HepG2 (cell line): ENCODE measurements around the gene SAA2. TPM values are rescaled to one million over a fixed set of nuclear protein-coding genes. Genes with fewer than 3 reads are reported as not detected.
"Not testable (repeated sequence)": the region's sequence is repeated elsewhere in the genome, so short reads cannot be mapped to it uniquely, and the experiment has no call there.

Experiments used
- ATAC-seq: fragments of 200-7000 bp; cut with Tn5 transposase; 3 replicates; pipeline ENCODE4 v1.9.1; 2020; ENCODE audit warnings: mild to moderate bottlenecking, moderate library complexity
- BruUV-seq: library from RNA; stranded (reverse); fragments of 400-500 nt; replicated peaks from 2 replicates; lab custom pipeline; 2021; lab: Mats Ljungman, UMichigan
- CTCF ChIA-PET: fragments of 300-600 bp; formaldehyde crosslinking; extraction: SDS; loops from one replicate; lab custom pipeline; 2021; ENCODE audit warnings: low total read pairs, inconsistent platforms, low intra/inter-chr PET ratio; lab: Yijun Ruan, JAX
- POLR2A ChIA-PET: fragments of 350-600 bp; sonication (Branson Sonifier 250); formaldehyde crosslinking; loops from one replicate; lab custom pipeline; 2020; ENCODE audit warnings: antibody characterized with exemption, inconsistent platforms; lab: Yijun Ruan, JAX
- DNase-seq: peaks from one replicate; pipeline ENCODE4 v3.0.0-alpha.2; 2015; ENCODE audit warnings: low spot score
- FAIRE-seq: peaks from 3 replicates; lab custom pipeline; 2011; peaks lifted over from hg19 to GRCh38; lab: Jason Lieb, UNC
- H2AFZ ChIP-seq: one replicate; pipeline ENCODE4 v1.6.1; 2011; ENCODE audit warnings: low read length, inconsistent platforms
- H3K27ac ChIP-seq: fragments of 300-600 bp; 3 replicates; pipeline ENCODE4 v1.8.0; 2011; ENCODE audit warnings: mixed run types, mild to moderate bottlenecking, mixed read lengths, low read length, inconsistent platforms; ENCODE audit not compliant: insufficient read depth; ENCODE audit errors: extremely low read length
- H3K27me3 ChIP-seq, 2 experiments: fragments of 200-600 bp in 1 of 2; 2 replicates in 1 of 2; 3 replicates in 1 of 2; pipeline versions ENCODE4 v1.6.0 to v1.8.0; 2011; ENCODE audit warnings: low read length in 2 of 2, mild to moderate bottlenecking in 2 of 2, moderate library complexity in 2 of 2, inconsistent platforms in 1 of 2; ENCODE audit not compliant: insufficient read depth in 2 of 2, control insufficient read depth in 1 of 2
- H3K36me3 ChIP-seq, 2 experiments: fragments of 200-600 bp in 1 of 2; replicated peaks in 1 of 2; 2 replicates in 1 of 2; 3 replicates in 1 of 2; pipeline versions ENCODE4 v1.5.1 to v1.8.0; 2011; ENCODE audit warnings: low read length in 2 of 2, inconsistent platforms in 1 of 2; ENCODE audit not compliant: insufficient read depth in 2 of 2, control insufficient read depth in 1 of 2
- H3K4me1 ChIP-seq: 2 replicates; pipeline ENCODE4 v1.5.1; 2012; ENCODE audit warnings: low read length, inconsistent platforms; ENCODE audit not compliant: insufficient read depth
- H3K4me2 ChIP-seq: 2 replicates; pipeline ENCODE4 v1.6.0; 2011; ENCODE audit warnings: low read depth, low read length, inconsistent platforms
- H3K4me3 ChIP-seq, 3 experiments: fragments of 200-600 bp in 1 of 3; sonication (generic), shearing (Covaris generic) in 1 of 3; replicated peaks in 1 of 3; 2 replicates each; pipeline ENCODE4 v1.5.1; 2011 to 2016; ENCODE audit warnings: low read length in 3 of 3, inconsistent platforms in 2 of 3, low read depth in 2 of 3, mild to moderate bottlenecking in 2 of 3, control low read depth in 1 of 3, mixed read lengths in 1 of 3; ENCODE audit not compliant: insufficient read depth in 1 of 3
- H3K79me2 ChIP-seq: one replicate; pipeline ENCODE4 v1.6.1; 2011; ENCODE audit warnings: low read length, inconsistent platforms; ENCODE audit not compliant: insufficient read depth
- H3K9ac ChIP-seq: 2 replicates; pipeline ENCODE4 v1.6.0; 2011; ENCODE audit warnings: mild to moderate bottlenecking, low read depth, low read length, inconsistent platforms; ENCODE audit not compliant: insufficient read depth
- H3K9me3 ChIP-seq: 2 replicates; pipeline ENCODE4 v1.5.1; 2012; ENCODE audit warnings: mild to moderate bottlenecking, low read length
- H4K20me1 ChIP-seq: 2 replicates; pipeline ENCODE4 v1.6.0; 2011; ENCODE audit warnings: inconsistent platforms, mild to moderate bottlenecking, low read length, moderate library complexity; ENCODE audit not compliant: insufficient read depth
- CTCF ChIP-seq: sonication (generic); formaldehyde crosslinking; IDR thresholded peaks from 2 replicates; pipeline ENCODE4 v1.5.0; 2020; ENCODE audit warnings: mild to moderate bottlenecking, missing genetic modification reagents, moderate library complexity
- RAD21 ChIP-seq: fragments of 450-650 bp; formaldehyde crosslinking; IDR thresholded peaks from 2 replicates; pipeline ENCODE4 v1.5.0; 2020; ENCODE audit warnings: mild to moderate bottlenecking
- SMC3 ChIP-seq: IDR thresholded peaks from 2 replicates; pipeline ENCODE4 v1.6.1; 2011; ENCODE audit warnings: low read length, improper control_type of control experiment
- SPEN ChIP-seq: sonication (generic); formaldehyde crosslinking; IDR thresholded peaks from 2 replicates; pipeline ENCODE4 v1.5.1; 2020; ENCODE audit warnings: low read depth, mild to moderate bottlenecking, missing genetic modification reagents
- STAG1 ChIP-seq: sonication (generic); formaldehyde crosslinking; IDR thresholded peaks from 2 replicates; pipeline ENCODE4 v1.4.0; 2020; ENCODE audit warnings: missing genetic modification reagents
- WGBS: methylation state at CpG from one replicate; pipeline ENCODE4 v1.1.6; 2017; ENCODE audit warnings: low lambda C conversion rate; 5-methylcytosine and 5-hydroxymethylcytosine counted together
- in situ Hi-C: cut with HindIII; loops from 2 replicates; pipeline ENCODE4 v1.10.0; 2017; ENCODE audit warnings: low pct_unique_long_range_greater_than_20kb; ENCODE audit not compliant: extremely low pct_ligation_motif_present
- intact Hi-C: fragments of 100-400 bp; cut with micrococcal nuclease; formaldehyde crosslinking; loops from one replicate; pipeline ENCODE4 v1.10.0; 2022; ENCODE audit not compliant: unreplicated experiment
- polyA plus RNA-seq, 8 experiments: library from polyadenylated mRNA; depleted of rRNA in 3 of 8; stranded (reverse) in 7 of 8; unstranded in 1 of 8; fragments of >200 nt; fragmentation: Illumina TruSeq in 4 of 8; extraction: Trizol in 4 of 8; gene quantifications; 2 replicates each; pipeline versions ENCODE4 v1.2.1 to v1.2.3, GENCODE V29; 2011 to 2016; ENCODE audit warnings: low read depth in 4 of 8, missing spikeins in 1 of 8, mixed read lengths in 1 of 8; ENCODE audit not compliant: insufficient read depth in 1 of 8
- total RNA-seq, 5 experiments: library from RNA; depleted of rRNA; stranded (reverse); fragments of >200 nt; fragmentation: Illumina TruSeq; extraction: Trizol; gene quantifications; 2 replicates each; pipeline ENCODE4 v1.2.3, GENCODE V29; 2016; ENCODE audit warnings: low read depth in 1 of 5
- TF ChIP-seq, protein P1 (sequence below): sonication (generic); formaldehyde crosslinking; IDR thresholded peaks from 2 replicates; pipeline ENCODE4 v1.4.0; 2020; ENCODE audit warnings: mild to moderate bottlenecking, missing genetic modification reagents, borderline replicate concordance
- TF ChIP-seq, protein P2 (sequence below): sonication (generic); formaldehyde crosslinking; IDR thresholded peaks from 2 replicates; pipeline ENCODE4 v1.4.0; 2020; ENCODE audit warnings: missing genetic modification reagents

SAA2 gene
- total and polyA plus RNA-seq, 2 of the 13 experiments (the other 11 are each of a cell fraction or from before 2014, with no cell fraction given) = 0.27 TPM; not detected in 1

DNA sequence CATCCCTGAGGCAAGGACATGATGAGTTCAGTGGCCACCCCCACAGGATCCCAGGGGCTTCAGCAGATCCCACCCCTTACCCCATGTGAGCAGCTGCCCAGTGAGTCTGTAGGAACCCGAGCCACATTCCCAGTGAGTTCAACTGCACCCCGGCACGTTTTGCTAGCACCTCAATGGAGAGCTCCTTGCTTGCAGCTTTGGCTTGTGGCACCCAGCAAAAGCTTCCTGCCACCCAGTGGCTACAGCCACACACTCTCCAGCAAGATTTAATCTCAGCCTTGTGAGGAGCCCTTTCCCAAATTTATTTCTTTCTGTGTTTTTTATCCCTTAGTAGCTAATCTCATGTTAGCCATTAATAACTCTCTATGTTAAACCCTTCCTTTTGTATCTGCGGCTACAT lies 21.6 kb upstream of the SAA2 start:
- H3K4me2 ChIP-seq = no peak overlapping the region
- peak; percentile 39; the same call in 2 of the 3 replicates for ATAC-seq
- H4K20me1 ChIP-seq = no peaks in the 10 kb centered on the region
- H3K4me3 ChIP-seq = no peak overlapping the region
- TF ChIP-seq CTCF (CRISPR knock-in tag) = peak; percentile 32
- TF ChIP-seq STAG1 = peak; percentile 60
- TF ChIP-seq, protein P1, sequence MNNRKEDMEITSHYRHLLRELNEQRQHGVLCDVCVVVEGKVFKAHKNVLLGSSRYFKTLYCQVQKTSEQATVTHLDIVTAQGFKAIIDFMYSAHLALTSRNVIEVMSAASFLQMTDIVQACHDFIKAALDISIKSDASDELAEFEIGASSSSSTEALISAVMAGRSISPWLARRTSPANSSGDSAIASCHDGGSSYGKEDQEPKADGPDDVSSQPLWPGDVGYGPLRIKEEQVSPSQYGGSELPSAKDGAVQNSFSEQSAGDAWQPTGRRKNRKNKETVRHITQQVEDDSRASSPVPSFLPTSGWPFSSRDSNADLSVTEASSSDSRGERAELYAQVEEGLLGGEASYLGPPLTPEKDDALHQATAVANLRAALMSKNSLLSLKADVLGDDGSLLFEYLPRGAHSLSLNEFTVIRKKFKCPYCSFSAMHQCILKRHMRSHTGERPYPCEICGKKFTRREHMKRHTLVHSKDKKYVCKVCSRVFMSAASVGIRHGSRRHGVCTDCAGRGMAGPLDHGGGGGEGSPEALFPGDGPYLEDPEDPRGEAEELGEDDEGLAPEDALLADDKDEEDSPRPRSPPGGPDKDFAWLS (CRISPR knock-in tag) = no peak
- TF ChIP-seq, protein P2, sequence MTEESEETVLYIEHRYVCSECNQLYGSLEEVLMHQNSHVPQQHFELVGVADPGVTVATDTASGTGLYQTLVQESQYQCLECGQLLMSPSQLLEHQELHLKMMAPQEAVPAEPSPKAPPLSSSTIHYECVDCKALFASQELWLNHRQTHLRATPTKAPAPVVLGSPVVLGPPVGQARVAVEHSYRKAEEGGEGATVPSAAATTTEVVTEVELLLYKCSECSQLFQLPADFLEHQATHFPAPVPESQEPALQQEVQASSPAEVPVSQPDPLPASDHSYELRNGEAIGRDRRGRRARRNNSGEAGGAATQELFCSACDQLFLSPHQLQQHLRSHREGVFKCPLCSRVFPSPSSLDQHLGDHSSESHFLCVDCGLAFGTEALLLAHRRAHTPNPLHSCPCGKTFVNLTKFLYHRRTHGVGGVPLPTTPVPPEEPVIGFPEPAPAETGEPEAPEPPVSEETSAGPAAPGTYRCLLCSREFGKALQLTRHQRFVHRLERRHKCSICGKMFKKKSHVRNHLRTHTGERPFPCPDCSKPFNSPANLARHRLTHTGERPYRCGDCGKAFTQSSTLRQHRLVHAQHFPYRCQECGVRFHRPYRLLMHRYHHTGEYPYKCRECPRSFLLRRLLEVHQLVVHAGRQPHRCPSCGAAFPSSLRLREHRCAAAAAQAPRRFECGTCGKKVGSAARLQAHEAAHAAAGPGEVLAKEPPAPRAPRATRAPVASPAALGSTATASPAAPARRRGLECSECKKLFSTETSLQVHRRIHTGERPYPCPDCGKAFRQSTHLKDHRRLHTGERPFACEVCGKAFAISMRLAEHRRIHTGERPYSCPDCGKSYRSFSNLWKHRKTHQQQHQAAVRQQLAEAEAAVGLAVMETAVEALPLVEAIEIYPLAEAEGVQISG (CRISPR knock-in tag) = no peak
- no peak for TF ChIP-seq SPEN (CRISPR knock-in tag)
- TF ChIP-seq SMC3 = peak; percentile 27; the same call in 1 of the 2 replicates
- TF ChIP-seq RAD21 = peak; percentile 36; the same call in 1 of the 2 replicates
- no peaks in the 10 kb centered on the region for H3K27me3 ChIP-seq
- H3K4me1 ChIP-seq = peaks cover 15% of the 10 kb centered on the region
- H3K27ac ChIP-seq = no peak overlapping the region
- intact Hi-C loops (no loop called here), in situ Hi-C loops (no loop called here)
- DNase-seq = no peak
- 41% methylated on average over 3 of the region's 4 CpGs for WGBS
- no peaks in the 10 kb centered on the region for H3K79me2 ChIP-seq
- ChIA-PET CTCF (no interaction called here), POLR2A (no interaction called here)
- FAIRE-seq = no peak
- no peaks in the 10 kb centered on the region for H3K9me3 ChIP-seq
- H3K9ac ChIP-seq = no peak overlapping the region
- H3K36me3 ChIP-seq = no peaks in the 10 kb centered on the region
- no TSS peak for BruUV-seq
- no peak overlapping the region for H2AFZ ChIP-seq

- WGBS = no CpG with 5 or more reads among the region's 5 CpGs
- CTCF ChIA-PET, H3K27me3 ChIP-seq, H3K4me2 ChIP-seq, H3K27ac ChIP-seq, intact Hi-C loops, H3K9me3 ChIP-seq, H3K36me3 ChIP-seq, POLR2A ChIA-PET, FAIRE-seq, H3K9ac ChIP-seq, H4K20me1 ChIP-seq, in situ Hi-C loops, BruUV-seq, DNase-seq, H3K4me3 ChIP-seq, H3K79me2 ChIP-seq, H2AFZ ChIP-seq: not testable (repeated sequence)
- ATAC-seq = peak; percentile 41
- peaks cover 17% of the 10 kb centered on the region for H3K4me1 ChIP-seq
These were observed 20.8 kb upstream of the SAA2 start for GRCh38 chr11:18269252-18269651.
